Gastroesophageal sphincter (tissue), 3 donors: Measurements from ENCODE around the gene MAP1S.

ENCODE experiments used
- CTCF ChIP-seq, 4 experiments: fragments of 200-600 bp in 2 of 4; fragments of 450-650 bp in 2 of 4; sonication (generic) in 1 of 4; IDR thresholded peaks; one replicate each; pipeline ENCODE4 v1.5.1; 2017 to 2019; ENCODE audit warnings: antibody characterized with exemption in 4 of 4, mild to moderate bottlenecking in 2 of 4, moderate library complexity in 2 of 4
- POLR2A ChIP-seq, 2 donors: fragments of 450-650 bp; IDR thresholded peaks; one replicate each; pipeline ENCODE4 v1.6.1; 2017; ENCODE audit warnings: antibody characterized with exemption in 2 of 2, mild to moderate bottlenecking in 2 of 2, moderate library complexity in 1 of 2
- POLR2AphosphoS5 ChIP-seq: sonication (generic); formaldehyde crosslinking; IDR thresholded peaks from one replicate; pipeline ENCODE4 v1.6.1; 2017; ENCODE audit warnings: antibody characterized with exemption

- TF ChIP-seq CTCF (IDR thresholded peaks at IDR 0.05) (peak in 3 of 4 experiments; percentile 73 to 87 (median 79)), POLR2AphosphoS5 (no peak), POLR2A (IDR thresholded peaks at IDR 0.05) (no peak)
These were observed 47.4 kb downstream of the MAP1S start for GRCh38 chr19:17766543-17767131.
